ENCODE measurements around the gene CENPP.

- TF ChIP-seq CTCF (IDR thresholded peaks at IDR 0.05): no peak
- TF ChIP-seq POLR2A (IDR thresholded peaks at IDR 0.05; ENCODE audit: low read length): no peak
- TF ChIP-seq MAZ (IDR thresholded peaks at IDR 0.05; ENCODE audit: borderline replicate concordance, low read depth, low read length): no peak
- TF ChIP-seq EP300 (IDR thresholded peaks at IDR 0.05): no peak
- TF ChIP-seq ZNF302 (CRISPR knock-in tag; IDR thresholded peaks at IDR 0.05): no peak
- no peak for TF ChIP-seq RAD21 (conservative IDR thresholded peaks at IDR 0.05 in 1 of 2, IDR thresholded peaks at IDR 0.05 in 1 of 2)
- no peak for TF ChIP-seq CBX2 (IDR thresholded peaks at IDR 0.05; ENCODE audit: borderline replicate concordance, low read depth)
- no peak for TF ChIP-seq HDAC2 (IDR thresholded peaks at IDR 0.05)
- TF ChIP-seq RFX5 (IDR thresholded peaks at IDR 0.05): no peak
- TF ChIP-seq MAFK (IDR thresholded peaks at IDR 0.05; ENCODE audit: partially characterized antibody): no peak
- no peak for TF ChIP-seq HOXA7 (CRISPR knock-in tag; IDR thresholded peaks at IDR 0.05)
- TF ChIP-seq MAX (IDR thresholded peaks at IDR 0.05): no peak
- TF ChIP-seq, protein P1, sequence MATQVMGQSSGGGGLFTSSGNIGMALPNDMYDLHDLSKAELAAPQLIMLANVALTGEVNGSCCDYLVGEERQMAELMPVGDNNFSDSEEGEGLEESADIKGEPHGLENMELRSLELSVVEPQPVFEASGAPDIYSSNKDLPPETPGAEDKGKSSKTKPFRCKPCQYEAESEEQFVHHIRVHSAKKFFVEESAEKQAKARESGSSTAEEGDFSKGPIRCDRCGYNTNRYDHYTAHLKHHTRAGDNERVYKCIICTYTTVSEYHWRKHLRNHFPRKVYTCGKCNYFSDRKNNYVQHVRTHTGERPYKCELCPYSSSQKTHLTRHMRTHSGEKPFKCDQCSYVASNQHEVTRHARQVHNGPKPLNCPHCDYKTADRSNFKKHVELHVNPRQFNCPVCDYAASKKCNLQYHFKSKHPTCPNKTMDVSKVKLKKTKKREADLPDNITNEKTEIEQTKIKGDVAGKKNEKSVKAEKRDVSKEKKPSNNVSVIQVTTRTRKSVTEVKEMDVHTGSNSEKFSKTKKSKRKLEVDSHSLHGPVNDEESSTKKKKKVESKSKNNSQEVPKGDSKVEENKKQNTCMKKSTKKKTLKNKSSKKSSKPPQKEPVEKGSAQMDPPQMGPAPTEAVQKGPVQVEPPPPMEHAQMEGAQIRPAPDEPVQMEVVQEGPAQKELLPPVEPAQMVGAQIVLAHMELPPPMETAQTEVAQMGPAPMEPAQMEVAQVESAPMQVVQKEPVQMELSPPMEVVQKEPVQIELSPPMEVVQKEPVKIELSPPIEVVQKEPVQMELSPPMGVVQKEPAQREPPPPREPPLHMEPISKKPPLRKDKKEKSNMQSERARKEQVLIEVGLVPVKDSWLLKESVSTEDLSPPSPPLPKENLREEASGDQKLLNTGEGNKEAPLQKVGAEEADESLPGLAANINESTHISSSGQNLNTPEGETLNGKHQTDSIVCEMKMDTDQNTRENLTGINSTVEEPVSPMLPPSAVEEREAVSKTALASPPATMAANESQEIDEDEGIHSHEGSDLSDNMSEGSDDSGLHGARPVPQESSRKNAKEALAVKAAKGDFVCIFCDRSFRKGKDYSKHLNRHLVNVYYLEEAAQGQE (IDR thresholded peaks at IDR 0.05): no peak
These were observed 319.3 kb downstream of the CENPP start for GRCh38 chr9:92645041-92645440.

All from A549 (cell line).